ENCODE data around the gene DCAF7. TPM values are rescaled to one million over a fixed set of nuclear protein-coding genes. Genes with fewer than 3 reads are reported as not detected.

The DCAF7 gene
- total RNA-seq, 1 experiment from 2014 or later = 60.4 TPM

DNA sequence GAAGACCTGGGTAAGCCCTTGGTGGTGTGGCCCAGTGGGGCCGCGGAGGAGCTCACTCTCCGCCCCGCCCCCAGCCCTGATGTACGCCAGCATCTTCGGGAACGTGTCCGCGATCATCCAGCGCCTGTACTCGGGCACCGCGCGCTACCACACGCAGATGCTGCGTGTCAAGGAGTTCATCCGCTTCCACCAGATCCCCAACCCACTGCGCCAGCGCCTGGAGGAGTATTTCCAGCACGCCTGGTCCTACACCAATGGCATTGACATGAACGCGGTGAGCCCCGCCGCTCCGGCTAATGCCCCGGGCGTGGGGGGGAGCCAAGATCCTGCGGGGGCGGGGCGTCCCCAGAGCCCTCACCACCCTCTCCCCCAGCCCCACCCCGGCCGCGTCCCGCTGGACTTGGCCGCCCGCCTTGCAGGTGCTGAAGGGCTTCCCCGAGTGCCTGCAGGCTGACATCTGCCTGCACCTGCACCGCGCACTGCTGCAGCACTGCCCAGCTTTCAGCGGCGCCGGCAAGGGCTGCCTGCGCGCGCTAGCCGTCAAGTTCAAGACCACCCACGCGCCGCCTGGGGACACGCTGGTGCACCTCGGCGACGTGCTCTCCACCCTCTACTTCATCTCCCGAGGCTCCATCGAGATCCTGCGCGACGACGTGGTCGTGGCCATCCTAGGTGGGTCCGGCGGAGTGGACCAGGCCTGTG is 12.1 kb upstream of the DCAF7 start:
- ChIA-PET CTCF (no interaction called here), POLR2A (no interaction called here)
- in situ Hi-C loops (cut with HindIII; ENCODE audit: low pct_unique_long_range_greater_than_20kb, low sequenced_read_pairs) = no loop called here
- ATAC-seq (peak; percentile 64), DNase-seq (ENCODE audit: low read depth, low spot score) (no peak)
- Histone ChIP-seq H3K27ac (ENCODE audit: low read length) (no peak overlapping the region), H3K9me3 (ENCODE audit: control insufficient read depth, insufficient read depth, low read depth, low read length) (no peaks in the 10 kb centered on the region), H3K27me3 (ENCODE audit: control insufficient read depth, insufficient read depth, low read length) (no peaks in the 10 kb centered on the region), H3K36me3 (ENCODE audit: control insufficient read depth, insufficient read depth, low read length) (no peaks in the 10 kb centered on the region), H3K4me1 (ENCODE audit: control insufficient read depth, insufficient read depth, low read length) (no peaks in the 10 kb centered on the region), H3K4me3 (ENCODE audit: low read depth in 2 of 2, low read length in 2 of 2) (peak overlapping the region; percentile 21 to 48)
- intact Hi-C loops (cut with micrococcal nuclease; ENCODE audit: unreplicated experiment) = no loop called here
- BruUV-seq (replicated peaks) = no TSS peak
- TF ChIP-seq POLR2AphosphoS5 (IDR thresholded peaks at IDR 0.05; ENCODE audit: low read depth, low read length) (no peak), SIN3A (IDR thresholded peaks at IDR 0.05; ENCODE audit: borderline replicate concordance, insufficient read depth, low read depth, low read length) (no peak), TCF7L2 (IDR thresholded peaks at IDR 0.05; ENCODE audit: low read depth, low read length) (no peak)
- TF ChIP-seq, protein P1, sequence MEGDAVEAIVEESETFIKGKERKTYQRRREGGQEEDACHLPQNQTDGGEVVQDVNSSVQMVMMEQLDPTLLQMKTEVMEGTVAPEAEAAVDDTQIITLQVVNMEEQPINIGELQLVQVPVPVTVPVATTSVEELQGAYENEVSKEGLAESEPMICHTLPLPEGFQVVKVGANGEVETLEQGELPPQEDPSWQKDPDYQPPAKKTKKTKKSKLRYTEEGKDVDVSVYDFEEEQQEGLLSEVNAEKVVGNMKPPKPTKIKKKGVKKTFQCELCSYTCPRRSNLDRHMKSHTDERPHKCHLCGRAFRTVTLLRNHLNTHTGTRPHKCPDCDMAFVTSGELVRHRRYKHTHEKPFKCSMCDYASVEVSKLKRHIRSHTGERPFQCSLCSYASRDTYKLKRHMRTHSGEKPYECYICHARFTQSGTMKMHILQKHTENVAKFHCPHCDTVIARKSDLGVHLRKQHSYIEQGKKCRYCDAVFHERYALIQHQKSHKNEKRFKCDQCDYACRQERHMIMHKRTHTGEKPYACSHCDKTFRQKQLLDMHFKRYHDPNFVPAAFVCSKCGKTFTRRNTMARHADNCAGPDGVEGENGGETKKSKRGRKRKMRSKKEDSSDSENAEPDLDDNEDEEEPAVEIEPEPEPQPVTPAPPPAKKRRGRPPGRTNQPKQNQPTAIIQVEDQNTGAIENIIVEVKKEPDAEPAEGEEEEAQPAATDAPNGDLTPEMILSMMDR (IDR thresholded peaks at IDR 0.05) = no peak
- TF ChIP-seq, protein P2, sequence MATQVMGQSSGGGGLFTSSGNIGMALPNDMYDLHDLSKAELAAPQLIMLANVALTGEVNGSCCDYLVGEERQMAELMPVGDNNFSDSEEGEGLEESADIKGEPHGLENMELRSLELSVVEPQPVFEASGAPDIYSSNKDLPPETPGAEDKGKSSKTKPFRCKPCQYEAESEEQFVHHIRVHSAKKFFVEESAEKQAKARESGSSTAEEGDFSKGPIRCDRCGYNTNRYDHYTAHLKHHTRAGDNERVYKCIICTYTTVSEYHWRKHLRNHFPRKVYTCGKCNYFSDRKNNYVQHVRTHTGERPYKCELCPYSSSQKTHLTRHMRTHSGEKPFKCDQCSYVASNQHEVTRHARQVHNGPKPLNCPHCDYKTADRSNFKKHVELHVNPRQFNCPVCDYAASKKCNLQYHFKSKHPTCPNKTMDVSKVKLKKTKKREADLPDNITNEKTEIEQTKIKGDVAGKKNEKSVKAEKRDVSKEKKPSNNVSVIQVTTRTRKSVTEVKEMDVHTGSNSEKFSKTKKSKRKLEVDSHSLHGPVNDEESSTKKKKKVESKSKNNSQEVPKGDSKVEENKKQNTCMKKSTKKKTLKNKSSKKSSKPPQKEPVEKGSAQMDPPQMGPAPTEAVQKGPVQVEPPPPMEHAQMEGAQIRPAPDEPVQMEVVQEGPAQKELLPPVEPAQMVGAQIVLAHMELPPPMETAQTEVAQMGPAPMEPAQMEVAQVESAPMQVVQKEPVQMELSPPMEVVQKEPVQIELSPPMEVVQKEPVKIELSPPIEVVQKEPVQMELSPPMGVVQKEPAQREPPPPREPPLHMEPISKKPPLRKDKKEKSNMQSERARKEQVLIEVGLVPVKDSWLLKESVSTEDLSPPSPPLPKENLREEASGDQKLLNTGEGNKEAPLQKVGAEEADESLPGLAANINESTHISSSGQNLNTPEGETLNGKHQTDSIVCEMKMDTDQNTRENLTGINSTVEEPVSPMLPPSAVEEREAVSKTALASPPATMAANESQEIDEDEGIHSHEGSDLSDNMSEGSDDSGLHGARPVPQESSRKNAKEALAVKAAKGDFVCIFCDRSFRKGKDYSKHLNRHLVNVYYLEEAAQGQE (IDR thresholded peaks at IDR 0.05; ENCODE audit: insufficient read depth in 1 of 2, low read depth in 2 of 2, low read length in 1 of 2) = no peak

DNA sequence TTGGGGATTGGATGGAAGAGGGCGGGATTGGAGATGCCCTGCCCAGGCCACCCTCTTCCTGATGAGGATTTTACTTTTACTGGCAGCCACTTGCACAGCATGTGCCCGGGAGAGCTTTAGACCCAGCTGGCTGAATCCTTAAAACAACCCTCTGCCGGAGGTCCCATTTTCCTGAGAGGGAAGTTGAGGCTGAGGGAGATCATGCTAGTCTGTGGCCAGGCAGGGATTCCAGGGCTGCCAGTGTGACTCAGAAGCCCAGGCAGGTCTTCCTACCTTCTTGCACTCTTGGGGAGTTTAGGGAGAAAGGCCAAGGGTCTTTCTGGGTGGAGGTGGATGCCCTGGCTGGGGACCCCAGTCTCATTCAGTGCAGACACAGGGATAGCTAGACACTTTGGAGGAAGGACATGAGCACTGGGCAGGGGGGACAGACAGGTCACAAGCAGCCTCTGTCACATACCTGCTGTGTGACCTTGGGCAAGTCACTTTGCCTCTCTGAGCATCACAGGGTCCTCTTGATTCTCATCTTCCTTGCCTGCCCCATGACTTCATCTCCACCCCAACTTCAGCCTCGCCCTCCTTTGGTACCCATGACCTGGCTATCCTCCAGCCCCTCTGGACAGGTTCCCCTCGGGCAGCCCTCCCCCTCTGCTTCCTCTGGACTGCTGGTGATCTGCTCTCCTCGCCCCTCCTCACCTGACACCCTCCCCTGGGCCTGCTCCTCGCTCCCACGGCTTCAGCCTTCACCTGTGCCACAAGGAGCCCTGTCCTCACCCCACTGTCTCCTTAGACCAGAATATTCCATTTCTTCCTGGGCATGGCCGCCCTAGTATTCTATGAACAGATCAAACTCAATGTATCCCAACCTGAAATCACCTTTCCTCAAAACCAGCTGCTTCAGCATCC is 11.3 kb upstream of the DCAF7 start:
- in situ Hi-C loops (cut with HindIII; ENCODE audit: low pct_unique_long_range_greater_than_20kb, low sequenced_read_pairs) (no loop called here), intact Hi-C loops (cut with micrococcal nuclease; ENCODE audit: unreplicated experiment) (no loop called here)
- Histone ChIP-seq H3K9me3 (ENCODE audit: control insufficient read depth, insufficient read depth, low read depth, low read length) (no peaks in the 10 kb centered on the region), H3K36me3 (ENCODE audit: control insufficient read depth, insufficient read depth, low read length) (no peaks in the 10 kb centered on the region), H3K27ac (ENCODE audit: low read length) (no peak overlapping the region), H3K4me1 (ENCODE audit: control insufficient read depth, insufficient read depth, low read length) (no peaks in the 10 kb centered on the region), H3K27me3 (ENCODE audit: control insufficient read depth, insufficient read depth, low read length) (no peaks in the 10 kb centered on the region), H3K4me3 (ENCODE audit: low read depth in 2 of 2, low read length in 2 of 2) (peak overlapping the region; percentile 21 to 48)
- ATAC-seq (0 out of 2 replicates have a peak, but pooled peaks have one; percentile 15), DNase-seq (ENCODE audit: low read depth, low spot score) (no peak)
- POLR2A ChIA-PET = no interaction called here
- TF ChIP-seq TCF7L2 (IDR thresholded peaks at IDR 0.05; ENCODE audit: low read depth, low read length) = no peak
- TF ChIP-seq POLR2AphosphoS5 (IDR thresholded peaks at IDR 0.05; ENCODE audit: low read depth, low read length) = no peak
- TF ChIP-seq, protein P2 (IDR thresholded peaks at IDR 0.05; ENCODE audit: insufficient read depth in 1 of 2, low read depth in 2 of 2, low read length in 1 of 2) = no peak
- no peak for TF ChIP-seq SIN3A (IDR thresholded peaks at IDR 0.05; ENCODE audit: borderline replicate concordance, insufficient read depth, low read depth, low read length)
- TF ChIP-seq, protein P1 (IDR thresholded peaks at IDR 0.05) = no peak
- CTCF ChIA-PET = no interaction called here
- no TSS peak for BruUV-seq (replicated peaks)
